HTERT RPE-1 (cell line): ENCODE measurements around the gene DCX.
"Not testable (repeated sequence)": the region's sequence is repeated elsewhere in the genome, so short reads cannot be mapped to it uniquely, and the experiment has no call there.

Experiments used
- in situ Hi-C: fragments of 300-500 bp; cut with MboI; formaldehyde crosslinking; loops from 4 replicates; pipeline ENCODE4 v1.14.3; 2020; ENCODE audit warnings: low sequenced_read_pairs

DCX gene

DNA sequence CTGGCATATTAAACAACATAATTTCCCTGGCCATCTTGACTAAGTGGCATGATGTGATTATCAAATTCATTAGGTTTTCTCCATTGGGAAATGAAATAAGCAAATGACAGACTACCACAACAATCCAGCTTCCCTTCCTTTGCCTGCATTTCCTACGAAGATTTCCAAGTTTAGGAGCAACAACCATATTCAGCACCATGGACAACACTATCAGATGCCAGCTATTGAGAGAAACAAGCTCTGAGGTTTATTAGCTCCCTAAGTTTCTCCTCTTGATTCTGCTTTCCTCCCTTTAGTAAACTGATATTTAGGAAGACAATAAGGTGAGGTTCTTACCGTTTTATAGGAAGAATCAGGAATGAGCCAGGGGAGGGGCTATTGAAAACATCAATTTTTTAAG is 36.2 kb downstream of the DCX start:
- in situ Hi-C loops = no loop called here

DNA sequence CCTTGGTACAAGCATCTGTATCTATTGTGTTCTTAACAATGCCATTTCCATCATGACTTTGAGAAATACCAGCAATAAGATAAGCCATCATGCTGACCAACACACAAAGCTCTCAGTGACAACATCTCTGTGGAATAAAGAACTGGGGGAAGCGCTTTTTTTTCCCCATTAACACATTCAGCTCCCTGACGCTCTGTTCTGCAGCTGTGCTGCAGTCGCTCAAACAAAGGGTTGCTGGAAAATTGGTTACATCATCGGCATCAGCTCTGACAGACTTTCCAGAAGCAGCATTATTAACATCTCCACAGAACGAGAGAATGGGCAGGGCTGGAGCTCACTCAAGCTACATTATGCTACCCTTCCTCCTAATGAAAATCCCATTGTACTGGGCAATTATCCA is 39.9 kb downstream of the DCX start:
- in situ Hi-C loops = no loop called here

DNA sequence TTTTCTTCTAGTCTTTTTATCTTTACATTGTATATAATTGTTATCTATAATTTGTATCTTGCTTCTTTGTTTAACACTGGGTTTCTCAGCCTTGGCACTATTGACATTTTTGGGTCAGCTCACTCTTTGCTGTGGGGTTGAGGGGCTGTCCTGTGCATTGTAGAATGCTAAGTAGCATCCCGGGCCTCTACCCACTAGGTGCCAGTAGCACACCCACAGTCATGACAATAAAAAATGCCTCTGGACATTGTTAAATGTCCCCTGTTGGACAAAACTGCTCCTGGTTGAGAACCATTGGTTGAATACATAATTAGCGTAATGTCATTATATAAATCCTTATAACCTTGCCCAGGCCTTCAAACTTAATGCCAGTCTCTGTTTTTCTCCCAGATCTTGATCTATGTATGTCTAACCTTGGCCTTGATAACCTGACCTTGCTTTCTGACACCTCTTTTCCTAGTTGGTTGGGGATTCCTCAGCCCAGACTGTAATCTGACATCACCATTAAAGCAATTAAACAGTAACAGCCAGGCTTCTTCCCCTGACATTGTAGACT is 46.1 kb downstream of the DCX start:
- in situ Hi-C loops = no loop called here

DNA sequence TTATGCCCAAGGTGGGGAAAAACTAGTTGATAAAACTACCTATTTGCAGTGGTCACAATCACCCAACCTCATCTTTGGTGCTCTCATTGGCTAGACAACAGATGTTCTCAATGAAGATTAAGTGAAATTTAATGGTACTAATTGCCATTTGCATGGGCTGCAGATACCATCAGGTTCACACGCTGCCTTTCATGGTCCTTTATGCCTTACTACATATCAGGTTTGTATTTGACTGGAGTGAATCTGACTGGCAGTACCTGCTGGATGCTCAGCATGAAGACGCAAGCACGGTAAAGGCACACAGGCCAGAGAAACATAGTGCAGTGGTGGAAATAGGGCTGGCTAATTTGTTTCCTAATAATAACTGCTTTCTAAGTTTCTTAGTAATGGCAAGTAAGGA is 48.3 kb downstream of the DCX start:
- in situ Hi-C loops = no loop called here

DNA sequence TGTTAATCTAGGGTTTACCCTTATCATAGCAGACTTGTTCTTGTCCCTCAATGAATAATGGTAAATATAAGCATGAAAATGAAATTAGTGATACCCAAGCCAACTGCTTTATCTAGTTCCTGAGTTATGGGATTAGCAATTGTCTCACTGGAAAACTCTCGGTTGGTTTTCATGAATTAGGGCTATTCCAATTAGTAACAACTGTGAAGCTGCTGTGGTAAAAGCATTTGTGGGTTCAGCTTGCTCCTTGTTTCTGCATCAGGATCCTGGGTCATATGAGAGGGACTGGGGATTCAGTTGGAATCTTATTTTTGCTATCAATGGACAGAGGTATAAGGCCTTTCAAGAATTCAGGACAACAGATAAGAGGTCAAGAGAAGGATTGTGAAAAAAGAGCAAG is 50.2 kb downstream of the DCX start:
- in situ Hi-C loops = no loop called here

DNA sequence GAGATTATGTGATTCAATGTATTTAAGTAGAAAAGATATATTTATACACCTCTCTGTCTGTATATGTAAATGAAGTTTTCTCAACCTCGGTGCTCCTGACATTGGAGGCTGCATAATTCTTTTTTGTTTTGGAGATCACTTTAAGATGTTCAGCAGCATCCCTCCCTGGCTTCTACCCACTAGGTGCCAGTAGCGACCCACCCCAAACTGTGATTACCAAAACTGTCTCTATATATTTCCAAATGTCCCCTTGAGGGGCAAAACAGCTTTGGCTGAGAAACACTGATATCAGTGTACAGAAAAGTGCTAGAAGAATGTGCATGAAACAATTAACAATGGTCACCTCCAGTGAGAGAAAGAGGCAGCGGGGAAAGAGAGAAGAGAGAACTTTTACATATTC is 51.2 kb downstream of the DCX start:
- in situ Hi-C loops = no loop called here

DNA sequence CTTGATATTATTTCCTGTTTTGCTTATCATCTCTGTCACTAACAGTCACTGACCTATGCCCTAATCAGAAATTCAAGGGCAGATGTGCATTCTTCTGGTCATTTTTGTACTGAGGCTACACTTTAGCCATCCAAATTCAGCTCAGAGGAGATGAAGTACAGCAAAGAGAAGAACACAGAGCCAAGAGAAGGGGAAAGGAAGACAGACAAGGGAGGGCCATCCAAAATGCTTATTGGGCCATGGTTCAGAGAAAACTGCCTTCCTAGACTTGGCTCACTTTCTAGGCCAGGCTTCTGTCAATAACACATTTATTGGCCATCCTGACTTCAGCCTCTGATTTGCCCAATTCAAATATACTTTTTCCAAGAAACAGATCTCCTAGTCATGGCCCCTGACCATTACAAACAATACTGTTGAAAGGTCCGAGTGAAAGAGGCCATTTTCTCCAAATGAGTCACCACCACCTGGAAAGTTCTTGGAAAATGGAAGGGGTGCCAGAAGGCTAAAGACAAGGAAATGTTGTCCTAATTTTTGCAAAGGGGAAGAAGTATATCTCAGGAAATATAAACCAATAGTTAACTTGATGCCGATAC is 56.4 kb downstream of the DCX start:
- in situ Hi-C loops = no loop called here

DNA sequence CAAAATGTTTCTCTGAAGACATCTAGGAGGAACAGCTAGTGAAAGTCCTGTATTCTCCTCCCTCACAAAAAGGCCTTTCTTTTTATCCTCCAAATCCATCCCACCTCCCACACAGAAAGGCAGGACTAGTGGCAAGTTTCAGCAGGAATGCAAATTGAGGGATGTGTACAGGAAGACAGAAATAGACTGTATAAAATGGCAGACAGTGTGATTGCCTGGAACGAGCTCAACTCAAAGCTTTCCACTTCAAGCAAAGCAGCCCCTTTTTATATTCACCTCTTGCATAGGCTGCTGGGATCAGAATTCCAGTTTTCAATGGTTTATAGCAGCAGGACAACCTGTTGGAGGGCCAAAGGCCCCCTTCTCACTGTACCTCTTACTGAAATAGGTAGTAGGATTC is 57.5 kb downstream of the DCX start:
- in situ Hi-C loops = no loop called here

DNA sequence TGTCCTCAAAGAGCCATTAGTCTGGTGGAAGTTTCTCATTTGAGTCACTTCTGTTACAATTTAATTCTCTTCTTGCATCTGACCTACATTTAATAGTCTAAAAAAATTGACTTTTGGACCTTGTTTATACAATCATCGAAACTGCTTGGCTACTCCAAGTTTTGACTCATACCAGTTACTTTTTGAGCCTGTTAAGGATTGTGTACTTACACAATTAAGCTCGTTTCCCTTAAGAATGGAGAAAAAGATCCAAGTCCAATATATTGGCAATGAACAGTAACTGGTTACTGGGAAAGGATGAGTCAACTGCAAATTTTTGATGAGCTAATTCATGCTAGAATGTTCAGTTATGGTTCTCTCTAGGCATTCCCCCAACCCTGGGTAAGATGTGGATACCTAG is 58.2 kb downstream of the DCX start:
- in situ Hi-C loops = no loop called here

DNA sequence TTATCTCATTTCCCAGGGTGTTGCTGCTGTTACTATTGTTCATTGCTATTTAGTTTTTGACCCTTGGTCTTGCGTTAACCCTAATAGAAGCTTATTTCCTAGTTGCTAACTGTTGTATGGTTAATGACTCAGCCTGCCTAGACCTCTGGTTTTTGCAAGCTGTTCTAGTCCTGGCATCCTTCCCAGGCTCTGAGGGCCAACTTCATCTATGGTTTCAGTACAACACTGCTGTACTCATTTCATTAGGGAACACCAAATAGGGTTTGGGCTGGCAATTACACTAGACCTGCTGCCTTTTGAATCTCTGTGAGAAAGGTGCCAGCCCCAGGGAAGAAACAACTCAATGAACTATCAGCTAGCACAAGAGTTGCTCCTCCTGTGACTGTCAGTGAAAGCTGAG is 59.6 kb downstream of the DCX start:
- in situ Hi-C loops = no loop called here

DNA sequence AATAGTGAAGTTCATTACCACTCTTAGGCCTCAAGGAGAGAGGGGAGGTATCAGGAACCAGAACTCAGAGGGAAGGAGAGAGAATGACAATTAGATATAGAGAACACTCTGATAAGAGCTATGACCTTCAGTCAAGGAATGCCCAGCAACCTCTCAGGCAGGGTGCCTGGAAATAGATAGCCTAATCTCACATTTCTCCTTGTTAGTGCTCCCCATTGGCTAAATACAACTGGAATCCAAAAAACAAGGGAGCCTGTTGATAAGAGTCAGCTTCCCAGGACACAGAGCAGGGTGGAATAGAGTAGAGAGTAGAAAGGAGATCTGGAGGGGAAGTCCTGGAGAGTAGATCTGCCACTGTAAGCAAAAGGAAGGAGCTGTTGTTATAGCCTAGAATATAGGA is 62.1 kb downstream of the DCX start:
- in situ Hi-C loops = no loop called here

DNA sequence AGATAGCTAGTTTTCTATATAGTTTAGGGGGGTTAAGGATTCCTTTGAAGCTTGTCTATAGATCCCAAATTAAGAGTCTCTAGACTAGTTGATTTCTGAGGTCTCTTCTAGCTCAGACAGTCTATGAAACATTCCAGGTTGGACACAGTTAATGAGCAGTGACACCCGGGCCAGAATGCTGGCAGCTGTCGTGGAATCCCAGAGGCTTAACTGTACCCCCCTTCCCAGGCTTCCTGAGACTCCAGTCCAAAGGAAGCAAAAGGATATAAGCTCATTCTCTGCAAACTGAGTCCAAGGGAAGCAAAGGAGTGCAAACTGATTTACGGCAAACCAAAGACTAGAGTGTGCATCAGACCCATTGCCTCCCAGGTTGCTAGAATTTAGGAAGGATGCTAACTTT is 62.9 kb downstream of the DCX start:
- in situ Hi-C loops = no loop called here

DNA sequence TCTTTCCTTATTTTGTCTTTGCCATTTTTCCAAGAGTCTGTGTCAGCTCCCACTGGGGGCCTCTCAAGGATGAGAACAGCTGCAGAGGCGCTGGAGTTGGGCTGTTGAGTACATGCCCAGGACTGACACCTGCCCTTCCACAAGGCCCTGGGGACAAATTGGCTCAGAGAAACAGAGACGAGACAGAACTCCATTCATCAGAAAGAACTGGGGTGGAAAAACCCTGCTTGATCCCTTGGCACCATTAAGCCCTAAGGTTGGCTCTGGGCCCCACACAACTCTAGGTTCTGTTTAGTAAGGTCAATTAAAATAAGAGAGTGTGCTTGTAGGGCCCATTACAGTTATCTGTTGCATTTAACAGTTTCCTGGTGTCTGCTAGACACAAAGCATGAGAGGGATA is 63.6 kb downstream of the DCX start:
- in situ Hi-C loops = no loop called here

DNA sequence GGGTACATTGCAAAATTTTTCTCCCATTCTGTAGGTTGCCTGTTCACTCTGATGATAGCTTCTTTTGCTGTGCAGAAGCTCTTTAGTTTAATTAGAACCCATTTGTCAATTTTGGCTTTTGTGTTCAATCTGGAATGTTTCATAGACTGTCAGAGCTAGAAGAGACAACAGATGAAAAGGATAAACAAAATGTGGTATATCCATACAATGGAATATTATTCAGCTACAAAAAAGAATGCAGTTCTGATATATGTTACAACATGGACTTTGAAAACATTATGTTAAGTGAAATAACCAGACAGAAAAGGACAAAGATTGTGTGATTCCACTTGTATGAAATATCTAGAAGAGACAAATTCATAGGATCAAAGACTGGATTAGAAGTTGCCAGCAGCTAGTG is 65.8 kb downstream of the DCX start:
- in situ Hi-C loops = not testable (repeated sequence)

DNA sequence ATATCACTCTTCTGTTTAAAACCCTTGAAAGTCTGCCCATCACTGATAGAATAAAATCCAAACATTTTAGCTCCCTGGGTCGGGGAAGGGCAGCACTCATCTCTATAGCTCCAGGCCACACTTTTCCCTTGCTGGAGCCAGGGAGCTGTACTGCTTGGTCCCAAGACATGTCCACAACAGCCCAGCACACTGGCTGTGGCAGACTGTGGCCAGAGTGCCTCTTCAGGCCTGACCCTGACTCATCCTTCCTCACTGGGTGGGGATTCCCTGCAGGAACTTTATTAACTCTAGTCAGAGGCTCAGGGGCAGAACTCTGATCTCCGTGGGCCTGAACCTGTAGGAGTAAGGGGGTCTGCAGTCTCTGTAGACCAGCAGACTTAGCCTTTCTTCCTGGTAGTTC is 71.9 kb downstream of the DCX start:
- in situ Hi-C loops = no loop called here

DNA sequence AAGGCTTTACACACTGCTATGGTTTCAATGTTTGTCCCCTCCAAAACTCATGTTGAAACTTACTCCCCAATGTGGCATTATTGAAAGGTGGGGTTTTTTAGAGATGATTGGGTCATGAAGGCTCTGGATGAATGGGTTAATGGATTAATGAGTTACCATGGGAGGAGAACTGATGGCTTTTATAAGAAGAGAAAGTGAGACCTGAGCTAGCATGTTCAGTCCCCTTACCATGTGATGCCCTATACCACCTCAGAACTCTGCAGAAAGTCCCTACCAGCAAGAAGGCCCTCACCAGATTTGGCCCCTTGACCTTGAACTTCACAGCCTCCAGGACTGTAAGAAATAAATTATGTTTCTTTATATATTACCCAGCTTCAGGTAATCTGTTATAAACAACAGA is 72.8 kb downstream of the DCX start:
- in situ Hi-C loops = no loop called here

DNA sequence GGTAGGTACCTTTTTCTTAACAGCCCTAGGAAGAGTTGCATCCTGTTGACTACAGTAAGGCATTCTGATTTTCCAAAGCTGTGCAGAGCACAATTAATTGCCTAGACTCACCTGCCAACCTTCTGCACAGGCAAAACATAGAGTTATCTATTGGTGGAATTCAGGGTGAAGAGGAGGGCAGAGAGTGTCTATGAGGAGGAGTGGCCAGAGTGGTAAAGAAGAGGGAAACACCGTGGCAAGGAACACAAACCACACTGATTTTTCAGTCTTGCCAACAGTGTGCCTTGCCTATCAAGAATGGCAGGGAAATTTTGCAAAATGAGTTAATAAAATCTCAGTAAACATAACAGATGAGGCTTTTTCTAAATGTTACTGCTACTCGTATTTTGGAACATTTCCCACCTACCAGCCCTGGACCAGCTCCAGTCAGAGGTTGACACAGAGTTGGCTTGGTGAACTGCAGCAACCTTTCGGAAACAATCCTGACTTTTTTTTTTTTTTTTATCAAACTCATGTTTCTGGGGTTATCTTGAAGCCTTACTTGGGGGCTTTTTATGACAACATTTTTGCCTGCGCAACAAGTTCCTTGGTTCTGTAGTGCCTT is 73.8 kb downstream of the DCX start:
- in situ Hi-C loops = no loop called here

DNA sequence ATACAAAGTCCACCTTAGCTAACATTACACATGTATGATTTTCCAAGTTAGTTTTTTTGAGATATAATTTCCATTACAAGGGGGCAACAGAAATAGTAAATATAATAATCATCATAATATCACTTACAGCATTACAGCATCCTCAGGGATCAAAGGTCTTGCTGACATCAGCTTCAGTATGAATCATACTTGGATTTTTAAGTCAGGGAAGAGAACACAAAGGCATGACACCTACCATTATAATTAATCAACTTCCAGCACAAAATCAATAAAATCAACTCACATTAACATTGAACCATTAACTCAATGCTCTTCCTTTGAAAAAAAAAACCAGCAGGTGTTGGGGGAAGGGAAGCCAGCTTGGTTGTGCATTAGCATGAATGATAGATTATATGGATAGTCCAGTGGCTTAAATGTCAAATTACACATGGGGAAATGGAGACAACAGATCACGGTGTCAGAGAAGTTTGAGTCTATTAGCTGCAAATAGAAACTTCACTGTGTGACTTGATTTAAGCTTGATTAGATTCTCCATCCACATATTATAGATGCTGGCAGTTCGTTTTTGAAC is 74.8 kb downstream of the DCX start:
- in situ Hi-C loops = no loop called here

DNA sequence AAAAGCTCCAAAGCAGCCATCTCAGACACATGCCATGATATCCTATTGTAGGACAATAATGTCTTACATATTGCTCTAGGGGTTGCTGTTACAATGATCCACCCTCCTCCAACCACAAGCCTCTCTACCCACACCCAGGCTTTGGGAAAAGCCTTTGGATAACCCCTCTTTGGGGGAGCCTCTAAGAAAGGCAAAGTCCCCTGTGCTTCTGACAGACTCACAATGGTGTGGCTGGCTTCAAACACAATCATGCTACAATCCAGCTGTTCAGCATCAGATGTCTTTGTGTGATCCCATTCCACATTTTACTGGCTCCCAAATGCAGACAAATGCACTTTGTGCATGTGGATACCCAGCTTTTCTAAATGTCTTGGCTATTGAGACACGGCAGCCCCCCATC is 75.9 kb downstream of the DCX start:
- in situ Hi-C loops = no loop called here

DNA sequence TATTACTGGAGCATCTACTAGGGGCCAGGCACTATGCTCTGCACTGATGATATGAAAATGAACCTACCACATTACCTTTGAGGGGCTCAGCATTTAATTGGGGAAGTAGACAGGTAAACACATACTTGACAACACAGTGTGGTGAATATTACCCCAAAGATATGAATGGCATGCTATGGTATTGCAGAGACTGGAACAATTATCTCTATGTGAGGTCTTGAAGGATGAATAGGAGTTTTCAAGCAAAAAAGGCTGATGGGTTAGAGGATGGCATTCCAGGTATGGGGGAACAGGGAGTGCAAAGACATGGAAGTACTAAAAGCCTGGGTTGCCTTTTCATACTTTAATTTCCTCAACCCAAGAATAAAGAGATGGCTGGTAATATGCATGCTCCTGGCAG is 82.6 kb downstream of the DCX start:
- in situ Hi-C loops = no loop called here

DNA sequence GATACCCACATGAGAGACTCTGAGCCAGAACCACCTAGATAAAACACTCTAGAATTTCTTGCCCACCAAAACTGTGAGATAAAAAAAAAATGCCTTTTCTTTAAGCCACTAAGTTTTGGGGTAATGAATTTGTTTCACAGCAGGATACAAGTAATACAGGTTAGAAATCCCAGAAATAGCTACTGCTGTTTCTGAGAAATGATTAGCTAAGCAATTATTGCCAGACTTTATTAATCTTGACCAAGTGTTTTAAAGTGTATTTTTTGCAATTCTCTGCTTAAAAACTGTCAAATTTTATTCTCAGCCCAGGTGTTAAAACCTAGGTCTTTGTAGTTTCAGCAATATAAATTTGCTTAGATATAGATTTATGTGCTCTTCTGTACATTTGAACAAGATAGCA is 83.1 kb downstream of the DCX start:
- in situ Hi-C loops = no loop called here

DNA sequence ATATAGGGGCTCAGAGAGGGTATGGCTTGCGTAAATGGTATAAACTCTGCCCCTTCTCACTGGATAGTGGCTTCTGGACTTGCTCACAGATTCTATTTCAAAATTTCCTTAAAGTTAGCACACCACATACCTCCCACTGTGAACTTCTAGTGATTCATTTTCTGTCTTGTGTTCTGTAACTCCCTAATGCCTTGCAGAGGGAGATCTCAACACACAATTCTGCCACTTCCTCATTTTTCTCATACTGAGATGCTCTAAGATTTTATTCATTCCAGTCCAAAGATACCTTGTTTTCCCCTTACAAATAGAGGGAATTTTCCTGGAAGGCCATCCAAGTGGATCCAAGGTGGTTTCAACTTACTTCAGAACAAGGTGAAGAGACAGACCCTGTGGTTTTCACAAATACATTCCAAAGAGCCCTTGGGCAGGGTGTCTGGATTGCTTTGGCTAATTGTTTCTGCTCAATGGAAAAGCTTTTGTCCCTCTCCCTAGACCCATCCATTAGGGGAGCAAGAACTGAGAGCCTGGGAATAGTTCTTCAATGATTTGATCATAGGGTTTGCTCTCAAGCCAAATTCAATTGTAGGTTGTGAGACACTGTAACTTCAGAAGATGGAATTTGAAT is 89.6 kb downstream of the DCX start:
- in situ Hi-C loops = no loop called here
